Measurements from ENCODE around the gene CRYBG1.

Gene CRYBG1

DNA sequence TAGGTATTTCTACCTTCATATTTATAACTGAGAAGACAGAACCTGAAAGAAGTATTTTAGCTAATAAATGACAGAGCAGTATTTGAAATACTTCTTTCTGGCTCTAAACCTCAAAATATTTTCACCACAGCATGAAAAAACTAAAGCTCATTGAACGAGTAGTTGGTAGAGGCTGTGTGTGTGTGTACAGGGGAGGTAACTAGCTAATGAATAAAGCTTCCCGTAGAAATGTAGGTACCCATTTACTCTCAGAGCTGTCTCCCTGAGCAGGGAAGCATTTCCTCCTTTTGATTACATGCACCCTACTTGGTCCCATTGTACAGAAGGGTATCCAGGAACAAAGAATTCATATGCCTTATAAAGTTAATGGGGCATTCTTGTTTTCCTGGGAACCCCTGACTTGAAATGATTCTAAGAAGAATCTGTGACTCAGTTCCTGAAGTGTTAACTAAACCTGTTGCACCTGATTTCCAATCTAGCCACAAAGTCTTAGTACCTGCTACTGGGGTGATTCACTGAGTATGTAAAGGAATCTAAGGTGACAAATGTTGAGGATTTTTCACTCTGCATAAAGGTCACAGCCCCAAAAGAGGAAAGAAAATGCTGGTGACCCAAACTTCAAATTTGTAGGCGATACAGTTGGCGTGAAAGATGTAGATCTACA is 12.5 kb downstream of the CRYBG1 start:
- no peak for DNase-seq (ENCODE audit: extremely low spot score)
- ChIA-PET POLR2A (no interaction called here), CTCF (interaction anchor here (1.0 to 2.4 kb wide), 2 partner anchors 33 to 625 kb away, joined by 6 to 7 read pairs; no protein-coding TSS in a partner anchor)
- TF ChIP-seq, protein P1, sequence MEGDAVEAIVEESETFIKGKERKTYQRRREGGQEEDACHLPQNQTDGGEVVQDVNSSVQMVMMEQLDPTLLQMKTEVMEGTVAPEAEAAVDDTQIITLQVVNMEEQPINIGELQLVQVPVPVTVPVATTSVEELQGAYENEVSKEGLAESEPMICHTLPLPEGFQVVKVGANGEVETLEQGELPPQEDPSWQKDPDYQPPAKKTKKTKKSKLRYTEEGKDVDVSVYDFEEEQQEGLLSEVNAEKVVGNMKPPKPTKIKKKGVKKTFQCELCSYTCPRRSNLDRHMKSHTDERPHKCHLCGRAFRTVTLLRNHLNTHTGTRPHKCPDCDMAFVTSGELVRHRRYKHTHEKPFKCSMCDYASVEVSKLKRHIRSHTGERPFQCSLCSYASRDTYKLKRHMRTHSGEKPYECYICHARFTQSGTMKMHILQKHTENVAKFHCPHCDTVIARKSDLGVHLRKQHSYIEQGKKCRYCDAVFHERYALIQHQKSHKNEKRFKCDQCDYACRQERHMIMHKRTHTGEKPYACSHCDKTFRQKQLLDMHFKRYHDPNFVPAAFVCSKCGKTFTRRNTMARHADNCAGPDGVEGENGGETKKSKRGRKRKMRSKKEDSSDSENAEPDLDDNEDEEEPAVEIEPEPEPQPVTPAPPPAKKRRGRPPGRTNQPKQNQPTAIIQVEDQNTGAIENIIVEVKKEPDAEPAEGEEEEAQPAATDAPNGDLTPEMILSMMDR (IDR thresholded peaks at IDR 0.05; ENCODE audit: control extremely low read depth, extremely low read depth, low read depth, missing control alignments), result no peak

GRCh38 chr6:106373502-106374239 is 13.2 kb downstream of the CRYBG1 start:
- DNase-seq (ENCODE audit: extremely low spot score), result no peak
- POLR2A ChIA-PET, result no interaction called here
- CTCF ChIA-PET, result interaction anchor here (2.4 kb wide), 1 partner anchor 33 kb away, joined by 7 read pairs; no protein-coding TSS in a partner anchor
- TF ChIP-seq, protein P1 (IDR thresholded peaks at IDR 0.05; ENCODE audit: control extremely low read depth, extremely low read depth, low read depth, missing control alignments), result no peak

DNA sequence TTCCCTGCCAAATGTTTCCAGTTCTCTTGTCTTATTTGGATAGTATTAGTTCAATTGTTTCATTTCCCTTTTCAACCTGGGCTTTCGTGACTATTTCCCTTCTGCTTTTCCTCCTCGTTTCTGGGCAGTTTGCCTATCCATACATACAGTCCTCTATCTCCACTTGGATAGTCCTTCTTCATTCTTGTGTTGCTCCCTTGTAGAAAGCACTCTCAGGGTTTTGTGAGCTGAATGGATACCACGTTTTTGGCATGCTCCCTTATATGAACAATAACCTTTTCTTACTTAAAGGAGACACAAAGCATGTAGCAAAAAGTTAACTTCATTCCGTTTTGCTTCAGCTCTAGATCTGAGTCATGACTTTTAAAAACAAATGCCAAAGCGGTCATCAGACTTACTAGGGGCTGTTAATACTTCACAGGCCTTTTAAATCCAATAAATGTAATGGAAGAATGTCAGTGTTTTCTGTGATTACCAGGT is 16.6 kb downstream of the CRYBG1 start:
- ChIA-PET CTCF (interaction anchor here (1.8 kb wide), 1 partner anchor 16 kb away, joined by 9 read pairs; the partner anchor contains the start of gene CRYBG1), POLR2A (no interaction called here)
- TF ChIP-seq, protein P1 (IDR thresholded peaks at IDR 0.05; ENCODE audit: control extremely low read depth, extremely low read depth, low read depth, missing control alignments), result no peak
- DNase-seq (ENCODE audit: extremely low spot score), result no peak

DNA sequence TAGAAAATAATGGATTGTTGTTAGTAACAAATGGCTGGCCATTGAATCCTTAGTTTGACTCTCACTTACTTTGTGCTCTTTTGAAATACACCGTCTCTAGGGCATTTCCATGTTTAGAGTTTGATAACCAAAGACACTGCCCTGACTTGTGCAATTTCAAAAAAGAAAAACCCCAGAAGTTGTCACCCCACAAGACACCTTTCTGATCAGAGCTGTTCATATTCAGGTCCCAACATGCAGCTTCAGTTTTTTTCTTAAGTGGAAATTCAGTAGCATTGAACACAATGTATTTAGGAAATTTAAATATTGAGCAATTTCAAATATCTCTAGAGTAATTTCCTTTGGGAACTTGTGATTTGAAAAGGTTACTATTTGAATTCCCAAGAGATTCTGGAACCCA is 19.4 kb downstream of the CRYBG1 start:
- ChIA-PET POLR2A (no interaction called here), CTCF (interaction anchor here (1.4 kb wide), 1 partner anchor 41 kb away, joined by 5 read pairs; no protein-coding TSS in a partner anchor)
- TF ChIP-seq, protein P1 (IDR thresholded peaks at IDR 0.05; ENCODE audit: control extremely low read depth, extremely low read depth, low read depth, missing control alignments), result no peak
- no peak for DNase-seq (ENCODE audit: extremely low spot score)

DNA sequence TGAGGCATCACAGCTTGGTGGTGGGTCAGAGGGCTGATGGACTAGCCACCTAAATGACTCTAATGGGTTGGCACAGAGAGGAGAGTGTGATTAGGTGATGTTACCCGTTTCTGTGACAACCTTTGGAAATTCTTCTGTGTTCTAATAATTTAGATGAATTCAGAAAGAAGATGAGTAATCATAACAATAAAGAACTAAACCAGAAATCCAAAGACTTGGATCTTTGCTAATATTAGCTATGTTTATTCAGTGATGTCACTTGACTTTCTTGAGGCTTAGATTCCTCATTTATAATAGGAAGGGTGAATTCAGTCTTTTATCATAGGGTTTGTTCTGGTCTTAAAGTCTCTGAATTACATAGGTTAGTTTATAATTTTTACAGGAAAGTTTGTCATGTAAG is 19.9 kb downstream of the CRYBG1 start:
- CTCF ChIA-PET, result interaction anchor here (1.4 to 1.6 kb wide), 2 partner anchors 10 to 41 kb away, joined by 3 to 5 read pairs; no protein-coding TSS in a partner anchor
- POLR2A ChIA-PET, result no interaction called here
- TF ChIP-seq, protein P1 (IDR thresholded peaks at IDR 0.05; ENCODE audit: control extremely low read depth, extremely low read depth, low read depth, missing control alignments), result no peak
- no peak for DNase-seq (ENCODE audit: extremely low spot score)

DNA sequence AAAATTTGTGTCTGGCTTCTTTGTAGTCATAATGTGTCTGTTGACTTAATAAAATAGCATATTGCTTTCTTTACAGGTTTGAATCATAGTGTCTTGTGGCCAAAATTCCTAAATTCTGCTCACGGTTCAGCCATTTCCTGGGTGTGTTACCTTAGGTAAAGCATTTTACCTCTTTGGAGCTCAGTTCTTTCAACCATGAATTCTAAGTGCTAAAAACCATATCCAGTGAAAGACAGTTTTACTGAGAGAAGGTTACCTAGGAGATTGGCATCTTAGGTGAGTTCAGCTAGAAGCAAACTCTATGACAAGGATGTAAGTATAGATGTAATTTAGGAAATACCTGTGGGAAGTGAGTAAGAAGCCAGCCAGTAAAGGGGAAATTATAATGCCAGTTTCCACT is 20.7 kb downstream of the CRYBG1 start:
- CTCF ChIA-PET, result interaction anchor here (1.3 to 1.6 kb wide), 3 partner anchors 11 to 62 kb away, joined by 3 to 5 read pairs (median 3); partner anchors contain the start of gene CRYBG1
- no peak for DNase-seq (ENCODE audit: extremely low spot score)
- TF ChIP-seq, protein P1 (IDR thresholded peaks at IDR 0.05; ENCODE audit: control extremely low read depth, extremely low read depth, low read depth, missing control alignments), result no peak
- POLR2A ChIA-PET, result no interaction called here
